B cell (primary cell): Measurements from ENCODE around the gene PLA2G10.
"Not testable (repeated sequence)": the region's sequence is repeated elsewhere in the genome, so short reads cannot be mapped to it uniquely, and the experiment has no call there.

Experiments used
- EZH2 ChIP-seq: IDR thresholded peaks from 2 replicates; pipeline ENCODE4 v1.6.1; 2012; ENCODE audit warnings: borderline replicate concordance, low read depth, mild to moderate bottlenecking, moderate library complexity, low read length; ENCODE audit not compliant: insufficient read depth, poor library complexity, severe bottlenecking
- TF ChIP-seq, protein P1 (sequence below): fragments of 200-600 bp; IDR thresholded peaks from one replicate; pipeline ENCODE4 v1.8.0; 2022; ENCODE audit warnings: antibody characterized with exemption, mild to moderate bottlenecking

DNA sequence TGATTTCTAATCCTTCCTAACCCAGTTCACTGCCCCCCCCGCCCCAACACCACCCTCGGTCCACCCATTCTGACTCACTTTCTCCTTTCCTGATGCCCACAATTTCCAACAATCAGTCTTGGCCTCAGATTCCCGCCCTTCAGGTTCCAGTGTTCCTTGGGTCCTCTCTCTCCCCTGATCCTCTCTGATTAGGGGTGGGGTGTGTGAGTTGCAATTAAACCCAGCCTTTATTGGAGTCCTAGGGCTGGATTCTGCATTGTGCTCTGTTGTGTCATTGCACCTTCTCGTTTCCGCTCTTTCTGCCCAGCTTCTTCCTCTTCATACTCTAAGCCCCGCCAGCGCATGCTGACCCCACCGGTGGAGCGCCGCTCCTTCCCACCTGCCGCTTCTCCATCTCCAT is 8.6 kb upstream of the PLA2G10 start:
- not testable (repeated sequence) for TF ChIP-seq EZH2
- TF ChIP-seq, protein P1, sequence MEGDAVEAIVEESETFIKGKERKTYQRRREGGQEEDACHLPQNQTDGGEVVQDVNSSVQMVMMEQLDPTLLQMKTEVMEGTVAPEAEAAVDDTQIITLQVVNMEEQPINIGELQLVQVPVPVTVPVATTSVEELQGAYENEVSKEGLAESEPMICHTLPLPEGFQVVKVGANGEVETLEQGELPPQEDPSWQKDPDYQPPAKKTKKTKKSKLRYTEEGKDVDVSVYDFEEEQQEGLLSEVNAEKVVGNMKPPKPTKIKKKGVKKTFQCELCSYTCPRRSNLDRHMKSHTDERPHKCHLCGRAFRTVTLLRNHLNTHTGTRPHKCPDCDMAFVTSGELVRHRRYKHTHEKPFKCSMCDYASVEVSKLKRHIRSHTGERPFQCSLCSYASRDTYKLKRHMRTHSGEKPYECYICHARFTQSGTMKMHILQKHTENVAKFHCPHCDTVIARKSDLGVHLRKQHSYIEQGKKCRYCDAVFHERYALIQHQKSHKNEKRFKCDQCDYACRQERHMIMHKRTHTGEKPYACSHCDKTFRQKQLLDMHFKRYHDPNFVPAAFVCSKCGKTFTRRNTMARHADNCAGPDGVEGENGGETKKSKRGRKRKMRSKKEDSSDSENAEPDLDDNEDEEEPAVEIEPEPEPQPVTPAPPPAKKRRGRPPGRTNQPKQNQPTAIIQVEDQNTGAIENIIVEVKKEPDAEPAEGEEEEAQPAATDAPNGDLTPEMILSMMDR: not testable (repeated sequence)
